HUES48 (cell line): Measurements from ENCODE around the gene LSM8.
"Not testable (repeated sequence)": the region's sequence is repeated elsewhere in the genome, so short reads cannot be mapped to it uniquely, and the experiment has no call there.

Experiments
- H3K27ac ChIP-seq: one replicate; pipeline ENCODE4 v1.7.0; 2013; ENCODE audit warnings: low read depth, low read length, inconsistent platforms
- H3K27me3 ChIP-seq: 2 replicates; pipeline ENCODE4 v1.6.1; 2013; ENCODE audit warnings: mild to moderate bottlenecking, low read length; ENCODE audit not compliant: control insufficient read depth, insufficient read depth
- H3K36me3 ChIP-seq: 2 replicates; pipeline ENCODE4 v1.6.1; 2013; ENCODE audit warnings: low read length; ENCODE audit not compliant: control insufficient read depth, insufficient read depth
- H3K4me1 ChIP-seq: 2 replicates; pipeline ENCODE4 v1.6.1; 2013; ENCODE audit warnings: mild to moderate bottlenecking, low read length; ENCODE audit not compliant: control insufficient read depth, insufficient read depth
- H3K4me3 ChIP-seq: 2 replicates; pipeline ENCODE4 v1.5.1; 2013; ENCODE audit warnings: mild to moderate bottlenecking, low read depth, low read length
- H3K9ac ChIP-seq: 2 replicates; pipeline ENCODE4 v1.6.1; 2013; ENCODE audit warnings: mild to moderate bottlenecking, low read depth, low read length, moderate library complexity
- H3K9me3 ChIP-seq: 2 replicates; pipeline ENCODE4 v1.6.1; 2013; ENCODE audit warnings: low read length; ENCODE audit not compliant: control insufficient read depth, insufficient read depth

LSM8 gene

DNA sequence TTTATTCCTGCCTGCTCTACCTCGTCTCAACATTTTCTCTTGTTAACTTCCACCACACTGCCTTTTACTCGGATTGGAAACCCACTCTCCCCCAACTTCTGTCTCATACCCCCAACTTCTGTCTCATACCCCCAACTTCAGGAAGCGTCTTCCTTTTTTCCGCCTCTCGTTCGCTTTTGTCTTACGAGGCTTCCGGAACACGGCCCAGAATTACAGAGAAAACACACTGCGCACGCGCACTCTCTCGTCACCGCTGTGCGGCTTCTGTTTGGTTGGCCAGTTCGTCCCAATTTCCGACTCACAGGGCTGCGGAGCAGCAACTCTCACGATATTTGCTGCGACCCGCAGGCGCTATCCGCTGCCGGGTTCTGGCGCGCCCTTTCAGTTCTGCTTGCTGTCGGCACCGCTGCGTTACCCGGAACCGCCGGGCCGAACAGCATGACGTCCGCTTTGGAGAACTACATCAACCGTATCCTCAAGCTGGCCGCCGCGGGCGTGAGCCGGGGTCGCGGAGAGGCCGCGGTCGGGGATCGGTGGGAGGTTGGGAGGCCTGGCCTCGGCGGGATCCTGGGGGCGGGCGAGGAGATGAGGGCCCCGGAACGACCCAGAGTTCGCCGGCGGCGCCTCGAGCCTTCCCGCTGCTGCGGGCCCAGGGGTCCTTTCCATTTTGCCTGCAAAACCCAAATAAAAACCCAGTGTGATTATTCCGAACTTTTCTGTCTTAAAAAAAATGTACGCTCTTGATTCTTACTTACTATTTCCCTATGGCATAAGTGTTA is at the start of gene LSM8:
Gene LSM8 (plus strand): TSS at position 379 of the 779 bp plus-strand sequence. CDS start 60 bp downstream, at position 439.
- Histone ChIP-seq H3K4me1 (peaks cover 6% of the 10 kb centered on the region; the same call in 1 of the 2 replicates), H3K4me3 (peak within 1 kb of the TSS; percentile 85), H3K9ac (peak within 1 kb of the TSS; percentile 96), H3K27me3 (no peaks in the 10 kb centered on the region), H3K36me3 (peaks cover 38% of the 10 kb centered on the region), H3K27ac (peak within 1 kb of the TSS; percentile 91), H3K9me3 (no peaks in the 10 kb centered on the region)

DNA sequence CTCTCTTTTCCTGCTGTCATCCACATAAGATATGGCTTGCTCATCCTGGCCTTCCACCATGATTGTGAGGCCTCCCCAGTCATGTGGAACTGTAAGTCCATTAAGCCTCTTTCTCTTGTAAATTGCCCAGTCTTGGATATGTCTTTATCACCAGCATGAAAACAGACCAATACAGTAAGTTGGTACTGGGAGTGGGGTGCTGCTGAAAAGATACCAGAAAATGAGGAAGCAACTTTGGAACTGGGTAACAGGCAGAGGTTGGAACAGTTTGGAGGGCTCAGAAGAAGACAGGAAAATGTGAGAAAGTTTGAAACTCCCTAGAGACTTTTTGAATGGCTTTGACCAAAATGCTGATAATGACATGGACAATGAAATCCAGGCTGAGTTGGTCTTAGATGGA is 49.5 kb upstream of the LSM8 start:
- H3K27ac ChIP-seq, H3K27me3 ChIP-seq, H3K9me3 ChIP-seq, H3K9ac ChIP-seq, H3K4me1 ChIP-seq, H3K4me3 ChIP-seq, H3K36me3 ChIP-seq: not testable (repeated sequence)

- no peaks in the 10 kb centered on the region for H3K9me3 ChIP-seq
- no peak overlapping the region for H3K27ac ChIP-seq
- H3K4me3 ChIP-seq: no peak overlapping the region
- no peak overlapping the region for H3K9ac ChIP-seq
- H3K4me1 ChIP-seq: peaks cover 6% of the 10 kb centered on the region; the same call in 1 of the 2 replicates
- H3K27me3 ChIP-seq: no peaks in the 10 kb centered on the region
- no peaks in the 10 kb centered on the region for H3K36me3 ChIP-seq
Observed at GRCh38 chr7:118140468-118140867, 43.5 kb upstream of the LSM8 start.

DNA sequence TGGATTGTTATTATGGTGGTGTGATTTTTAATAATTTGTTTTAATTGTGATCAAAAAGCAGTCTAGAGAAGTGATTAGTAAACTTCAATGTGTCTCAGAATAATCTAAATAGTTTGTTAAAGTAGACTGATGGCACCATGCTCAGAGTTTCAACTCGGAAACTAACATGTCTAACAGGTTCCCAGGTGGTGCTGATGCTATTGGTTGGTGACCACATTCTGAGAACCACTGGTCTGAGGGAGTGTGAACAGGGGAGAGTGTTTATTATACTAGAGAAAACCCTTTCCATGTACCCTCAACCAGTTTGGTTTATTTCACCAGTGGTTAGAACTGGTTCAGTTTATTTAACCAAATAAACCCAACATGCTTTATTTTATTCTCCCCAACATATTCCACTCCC is 42.0 kb upstream of the LSM8 start:
- no peak overlapping the region for H3K9ac ChIP-seq
- H3K4me1 ChIP-seq: peaks cover 6% of the 10 kb centered on the region; the same call in 1 of the 2 replicates
- no peak overlapping the region for H3K4me3 ChIP-seq
- no peaks in the 10 kb centered on the region for H3K27me3 ChIP-seq
- H3K36me3 ChIP-seq: no peaks in the 10 kb centered on the region
- H3K27ac ChIP-seq: no peak overlapping the region
- no peaks in the 10 kb centered on the region for H3K9me3 ChIP-seq

- Histone ChIP-seq H3K27me3 (no peaks in the 10 kb centered on the region), H3K27ac (no peak overlapping the region), H3K36me3 (no peaks in the 10 kb centered on the region), H3K9ac (no peak overlapping the region), H3K4me3 (no peak overlapping the region), H3K4me1 (peaks cover 22% of the 10 kb centered on the region), H3K9me3 (no peaks in the 10 kb centered on the region)
Observed at GRCh38 chr7:118148930-118149329, 35.0 kb upstream of the LSM8 start.

- no peak overlapping the region for H3K9ac ChIP-seq
Observed at GRCh38 chr7:118149394-118149793, 34.6 kb upstream of the LSM8 start.

DNA sequence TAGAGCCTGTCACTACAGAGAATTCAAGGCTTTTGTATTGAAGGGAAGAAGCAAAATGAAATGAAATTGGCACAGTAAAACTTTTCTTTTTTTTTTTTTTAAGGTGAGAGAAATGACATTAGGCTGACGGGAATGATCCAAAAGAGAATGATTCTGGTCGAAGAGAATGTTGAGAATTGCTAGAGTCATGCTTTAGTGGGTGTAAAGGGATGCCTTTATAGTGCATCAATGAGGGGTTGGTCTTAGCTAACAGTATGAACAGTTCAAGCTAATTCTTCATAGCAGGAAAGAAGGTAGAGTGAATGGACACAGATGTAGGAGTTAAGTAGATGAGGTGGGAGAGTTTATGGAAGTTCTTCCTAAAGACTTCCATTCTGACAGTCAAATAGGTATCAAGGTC is 32.3 kb upstream of the LSM8 start:
- peak overlapping the region; percentile 20; the same call in 1 of the 2 replicates for H3K4me3 ChIP-seq
- peak overlapping the region; percentile 70 for H3K27ac ChIP-seq
- H3K36me3 ChIP-seq: no peaks in the 10 kb centered on the region
- no peaks in the 10 kb centered on the region for H3K27me3 ChIP-seq
- H3K9ac ChIP-seq: no peak overlapping the region
- 0 out of 2 replicates have a peak, but pooled peaks cover 3% of the 10 kb centered on the region for H3K9me3 ChIP-seq
- peaks cover 22% of the 10 kb centered on the region for H3K4me1 ChIP-seq

More at GRCh38 chr7:118149394-118149793, 34.6 kb upstream of the LSM8 start:
- Histone ChIP-seq H3K9me3 (no peaks in the 10 kb centered on the region), H3K27me3 (no peaks in the 10 kb centered on the region), H3K27ac (no peak overlapping the region), H3K4me1 (peaks cover 22% of the 10 kb centered on the region), H3K36me3 (no peaks in the 10 kb centered on the region), H3K4me3 (no peak overlapping the region)

DNA sequence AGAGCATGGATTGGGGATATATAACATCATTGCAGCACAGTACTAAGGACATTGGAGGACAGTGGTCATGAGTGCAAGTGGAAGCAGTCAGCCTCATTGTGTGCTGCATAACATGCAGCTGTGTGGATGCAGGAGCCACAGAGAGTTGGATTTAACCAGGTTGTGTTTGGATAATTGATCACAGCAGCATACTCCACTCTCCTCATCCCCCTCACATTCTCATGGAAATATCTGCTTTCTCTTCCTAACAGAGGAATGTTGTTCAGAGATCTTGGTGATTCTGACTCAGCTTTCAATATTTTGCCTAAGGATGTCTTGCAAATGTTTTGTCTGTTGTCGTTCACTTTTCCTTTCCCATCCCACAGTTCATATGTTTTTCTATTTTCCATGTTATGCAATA is 31.8 kb upstream of the LSM8 start:
- Histone ChIP-seq H3K9me3 (peaks cover 7% of the 10 kb centered on the region; the same call in 1 of the 2 replicates), H3K9ac (no peak overlapping the region), H3K27ac (peak overlapping the region; percentile 70), H3K4me3 (peak overlapping the region; percentile 20; the same call in 1 of the 2 replicates), H3K4me1 (peaks cover 22% of the 10 kb centered on the region), H3K36me3 (no peaks in the 10 kb centered on the region), H3K27me3 (no peaks in the 10 kb centered on the region)

DNA sequence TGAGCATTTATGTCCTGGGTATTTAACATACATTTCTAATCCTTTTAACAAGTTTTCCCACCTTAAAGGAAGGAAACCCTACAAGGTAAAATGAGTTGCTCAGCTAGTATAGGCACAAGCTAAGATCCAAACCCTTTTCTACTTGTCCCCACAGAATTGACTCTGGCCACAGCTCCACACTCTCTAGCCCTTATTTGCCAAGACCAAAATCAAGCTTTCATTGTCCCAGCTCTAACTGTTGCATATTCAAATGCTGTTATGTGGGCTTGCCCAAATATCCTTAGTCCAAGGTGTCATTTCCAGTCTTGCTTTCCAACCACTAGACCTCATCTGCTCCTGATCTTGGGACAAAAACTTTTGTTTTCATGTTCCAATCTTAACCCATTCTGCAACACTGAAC is 31.3 kb upstream of the LSM8 start:
- no peak overlapping the region for H3K9ac ChIP-seq
- H3K9me3 ChIP-seq: peaks cover 11% of the 10 kb centered on the region; the same call in 1 of the 2 replicates
- no peak overlapping the region for H3K4me3 ChIP-seq
- H3K27ac ChIP-seq: peak overlapping the region; percentile 70
- H3K27me3 ChIP-seq: no peaks in the 10 kb centered on the region
- peaks cover 22% of the 10 kb centered on the region for H3K4me1 ChIP-seq
- H3K36me3 ChIP-seq: no peaks in the 10 kb centered on the region

DNA sequence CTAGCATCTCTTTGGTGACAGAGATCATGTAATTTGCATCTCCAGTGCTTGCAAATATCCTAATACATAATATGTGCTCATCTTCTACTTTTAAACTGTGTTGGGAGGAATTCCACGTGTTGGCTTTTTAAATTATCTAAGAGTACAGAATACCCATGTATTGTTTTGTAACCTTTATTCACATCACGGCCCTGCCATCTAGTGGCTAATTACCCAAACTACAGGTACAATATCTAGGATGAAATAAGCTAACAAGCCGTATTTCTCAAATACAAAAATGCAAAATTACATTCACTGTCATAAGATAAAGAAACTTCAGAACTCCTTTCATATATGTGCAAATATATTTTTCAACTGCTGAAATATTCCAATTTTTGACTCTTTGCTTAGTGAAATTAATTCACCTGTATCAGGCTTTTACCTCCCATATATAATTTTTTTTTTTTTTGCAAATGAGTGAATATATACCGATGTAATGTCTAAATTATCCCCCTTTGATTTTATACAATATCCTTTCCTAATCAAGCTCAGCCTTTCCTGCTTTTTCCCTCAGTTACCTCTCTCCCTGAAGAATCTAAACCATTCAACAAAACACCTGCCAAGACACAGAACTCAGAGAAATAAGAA is 30.3 kb upstream of the LSM8 start:
- Histone ChIP-seq H3K9ac (no peak overlapping the region), H3K4me1 (peaks cover 22% of the 10 kb centered on the region), H3K27ac (no peak overlapping the region), H3K9me3 (peaks cover 21% of the 10 kb centered on the region), H3K4me3 (no peak overlapping the region), H3K27me3 (no peaks in the 10 kb centered on the region), H3K36me3 (no peaks in the 10 kb centered on the region)

GRCh38 chr7:118158766-118159165 is 25.2 kb upstream of the LSM8 start:
- Histone ChIP-seq H3K4me1 (no peaks in the 10 kb centered on the region), H3K9ac (no peak overlapping the region), H3K4me3 (no peak overlapping the region), H3K27ac (no peak overlapping the region), H3K36me3 (no peaks in the 10 kb centered on the region), H3K9me3 (peaks cover 36% of the 10 kb centered on the region), H3K27me3 (no peaks in the 10 kb centered on the region)
